22Rv1 (cell line): ENCODE data around the gene HOXD9.

Experiments
- H3K27ac ChIP-seq: fragments of 450-650 bp; 2 replicates; pipeline ENCODE4 v1.5.1; 2017
- CTCF ChIP-seq: fragments of 450-650 bp; IDR thresholded peaks from 2 replicates; pipeline ENCODE4 v1.5.1; 2017; ENCODE audit warnings: mild to moderate bottlenecking
- ZFX ChIP-seq: fragments of 450-650 bp; IDR thresholded peaks from 2 replicates; pipeline ENCODE4 v1.6.1; 2017; ENCODE audit warnings: antibody characterized with exemption, borderline replicate concordance

HOXD9 gene

DNA sequence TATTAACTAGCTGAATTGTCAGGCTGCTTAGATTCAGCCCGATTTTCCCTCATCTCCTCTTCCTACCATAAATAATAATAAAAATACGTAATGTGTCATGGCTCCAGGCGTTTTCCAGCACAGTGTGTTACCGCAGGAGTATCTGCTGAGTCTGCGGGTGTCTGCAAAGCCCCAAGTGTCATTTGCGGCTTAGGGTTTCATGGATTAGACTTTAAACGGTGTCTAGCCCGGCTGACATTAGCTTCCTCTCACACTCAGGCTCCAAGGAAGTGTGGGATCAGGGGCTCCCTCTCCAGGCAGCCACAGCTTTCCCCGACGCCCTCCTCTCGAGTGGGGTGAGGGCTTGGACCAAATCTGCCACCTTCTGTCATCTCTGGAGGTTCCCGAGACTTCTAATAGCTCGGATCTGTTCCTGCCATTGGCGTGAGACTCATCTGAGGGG, 51.9 kb downstream of the HOXD9 start:
- TF ChIP-seq CTCF (no peak), ZFX (no peak)
- no peak overlapping the region for H3K27ac ChIP-seq
